Pancreas (tissue), 10 donors: ENCODE measurements around the gene TECRL. TPM values are rescaled to one million over a fixed set of nuclear protein-coding genes. Genes with fewer than 3 reads are reported as not detected.

ENCODE experiments used
- ATAC-seq, 4 donors: fragments of 200-7000 bp; cut with Tn5 transposase; one replicate each; pipeline versions ENCODE4 v1.8.0 to v1.9.1; 2020; ENCODE audit warnings: mild to moderate bottlenecking in 4 of 4, moderate library complexity in 4 of 4
- DNase-seq, 6 donors: peaks; one replicate each; pipeline ENCODE4 v3.0.0-alpha.2; 2020
- FAIRE-seq: peaks from 2 replicates; lab custom pipeline; 2012; peaks lifted over from hg19 to GRCh38; lab: Jason Lieb, UNC
- H3K27ac ChIP-seq, 4 donors: fragments of 200-600 bp; sonication (generic); 1 replicate in 3 of 4; 2 replicates in 1 of 4; pipeline versions ENCODE4 v1.5.0 to v1.8.0; 2020
- H3K27me3 ChIP-seq, 4 donors: fragments of 200-600 bp; one replicate each; pipeline ENCODE4 v1.8.0; 2021
- H3K36me3 ChIP-seq, 3 donors: fragments of 200-600 bp; sonication (generic) in 1 of 3; one replicate each; pipeline versions ENCODE4 v1.5.0 to v1.8.0; 2020 to 2021
- H3K4me1 ChIP-seq, 3 donors: fragments of 200-600 bp; one replicate each; pipeline ENCODE4 v1.8.0; 2021
- H3K4me3 ChIP-seq, 4 donors: fragments of 200-600 bp; sonication (generic) in 2 of 4; one replicate each; pipeline versions ENCODE4 v1.5.0 to v1.8.0; 2020 to 2021
- H3K9me3 ChIP-seq, 4 donors: fragments of 200-600 bp; one replicate each; pipeline ENCODE4 v1.8.0; 2021
- WGBS, 2 donors: extraction: QIAGEN DNeasy Blood & Tissue Kit; methylation state at CpG; one replicate each; pipeline ENCODE4 v1.1.7; 2013; 5-methylcytosine and 5-hydroxymethylcytosine counted together
- intact Hi-C, 3 donors: fragments of 100-400 bp; cut with DNase I; formaldehyde crosslinking; loops; one replicate each; pipeline versions ENCODE4 v1.11.1 to v1.14.2; 2022
- polyA plus RNA-seq, 2 donors: library from polyadenylated mRNA; stranded (reverse); fragments of 200-250 nt; gene quantifications; one replicate each; pipeline ENCODE4 v1.2.3, GENCODE V29; 2013
- total RNA-seq, 6 donors: library from RNA; stranded (reverse); fragmentation: NEBNext Ultra II Directional in 4 of 6; extraction: Animal tissue kit (Norgen Biotek cat#: 25700) in 4 of 6; gene quantifications; one replicate each; pipeline versions ENCODE4 v1.2.1 to v1.2.4, GENCODE V29; 2021 to 2023
- TF ChIP-seq, protein P1 (sequence below), 4 donors: fragments of 200-600 bp; sonication (generic) in 3 of 4; IDR thresholded peaks; one replicate each; pipeline versions ENCODE4 v1.5.0 to v1.8.0; 2021; ENCODE audit warnings: antibody characterized with exemption in 4 of 4
- donor health status: healthy with polysubstance abuse.
- donor health status: DM: no; HTN: no; CAD: no; lungs with moderate emphysema.
- donor health status: DM: no; HTN: no; CAD: no.
- donor health status: control.
- donor health status: control.
- donor health status: Bipolar disorder and iron deficiency.
- donor health status: DM: yes; HTN: yes; CAD: no.
- donor health status: DM: no; HTN: no; CAD: no.
- donor health status: DM: no; HTN: no; CAD: no.
- donor health status: DM: yes; HTN: yes; CAD: no.

Gene TECRL
- total and polyA plus RNA-seq, 8 donors: 0.02 to 0.39 (median 0.04) TPM; not detected in 5

GRCh38 chr4:64306255-64306565, 103.0 kb downstream of the TECRL start:
- Histone ChIP-seq H3K4me1 (no peaks in the 10 kb centered on the region), H3K27me3 (no peaks in the 10 kb centered on the region), H3K36me3 (no peaks in the 10 kb centered on the region), H3K27ac (no peak overlapping the region), H3K4me3 (no peak overlapping the region), H3K9me3 (no peaks in the 10 kb centered on the region)
- intact Hi-C loops: no loop called here
- FAIRE-seq (no peak), DNase-seq (no peak), ATAC-seq (no peak)
- TF ChIP-seq, protein P1, sequence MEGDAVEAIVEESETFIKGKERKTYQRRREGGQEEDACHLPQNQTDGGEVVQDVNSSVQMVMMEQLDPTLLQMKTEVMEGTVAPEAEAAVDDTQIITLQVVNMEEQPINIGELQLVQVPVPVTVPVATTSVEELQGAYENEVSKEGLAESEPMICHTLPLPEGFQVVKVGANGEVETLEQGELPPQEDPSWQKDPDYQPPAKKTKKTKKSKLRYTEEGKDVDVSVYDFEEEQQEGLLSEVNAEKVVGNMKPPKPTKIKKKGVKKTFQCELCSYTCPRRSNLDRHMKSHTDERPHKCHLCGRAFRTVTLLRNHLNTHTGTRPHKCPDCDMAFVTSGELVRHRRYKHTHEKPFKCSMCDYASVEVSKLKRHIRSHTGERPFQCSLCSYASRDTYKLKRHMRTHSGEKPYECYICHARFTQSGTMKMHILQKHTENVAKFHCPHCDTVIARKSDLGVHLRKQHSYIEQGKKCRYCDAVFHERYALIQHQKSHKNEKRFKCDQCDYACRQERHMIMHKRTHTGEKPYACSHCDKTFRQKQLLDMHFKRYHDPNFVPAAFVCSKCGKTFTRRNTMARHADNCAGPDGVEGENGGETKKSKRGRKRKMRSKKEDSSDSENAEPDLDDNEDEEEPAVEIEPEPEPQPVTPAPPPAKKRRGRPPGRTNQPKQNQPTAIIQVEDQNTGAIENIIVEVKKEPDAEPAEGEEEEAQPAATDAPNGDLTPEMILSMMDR (IDR thresholded peaks at IDR 0.05): no peak
- 67 to 76% methylated on average over 4 of the region's 4 CpGs for WGBS, 2 donors

DNA sequence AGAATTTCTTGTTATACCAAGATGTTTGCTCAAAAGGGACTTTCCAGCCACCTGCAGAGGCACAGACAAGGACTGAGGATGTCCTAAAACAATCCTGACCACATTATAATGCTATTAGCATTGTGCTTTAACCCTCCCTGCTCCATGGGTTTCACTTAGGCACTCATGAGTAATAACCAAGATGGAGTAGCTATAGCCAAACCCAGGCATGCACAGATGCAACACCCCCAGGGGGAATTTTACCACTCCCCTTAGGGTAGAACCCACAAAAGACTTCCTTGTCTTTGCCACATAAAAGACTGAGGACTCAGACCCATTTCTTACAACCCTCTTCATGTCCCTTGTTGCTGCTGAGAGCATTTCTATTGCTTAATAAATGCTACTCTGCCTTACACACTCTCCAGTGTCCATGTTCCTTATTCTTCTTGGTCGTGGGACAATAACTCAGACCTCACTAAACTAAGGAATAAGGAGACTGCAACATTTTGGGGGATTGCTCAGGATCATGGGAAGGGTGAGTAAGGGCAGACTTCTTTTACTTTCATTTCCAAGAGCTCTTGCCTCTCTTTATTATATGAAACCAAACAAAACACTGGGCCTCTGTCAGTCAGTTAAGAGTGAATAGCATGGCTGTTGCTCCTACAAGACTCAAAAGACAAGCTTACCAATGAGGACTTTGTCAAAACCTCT, 103.5 kb downstream of the TECRL start:
- TF ChIP-seq, protein P1 (IDR thresholded peaks at IDR 0.05): no peak
- WGBS, 2 donors: 20 to 33% methylated on average over 1 of the region's 1 CpG
- intact Hi-C loops: no loop called here
- no peak for DNase-seq
- no peak for FAIRE-seq
- Histone ChIP-seq H3K27ac (no peak overlapping the region), H3K9me3 (no peaks in the 10 kb centered on the region), H3K4me1 (no peaks in the 10 kb centered on the region), H3K4me3 (no peak overlapping the region), H3K27me3 (no peaks in the 10 kb centered on the region), H3K36me3 (no peaks in the 10 kb centered on the region)
- no peak for ATAC-seq

DNA sequence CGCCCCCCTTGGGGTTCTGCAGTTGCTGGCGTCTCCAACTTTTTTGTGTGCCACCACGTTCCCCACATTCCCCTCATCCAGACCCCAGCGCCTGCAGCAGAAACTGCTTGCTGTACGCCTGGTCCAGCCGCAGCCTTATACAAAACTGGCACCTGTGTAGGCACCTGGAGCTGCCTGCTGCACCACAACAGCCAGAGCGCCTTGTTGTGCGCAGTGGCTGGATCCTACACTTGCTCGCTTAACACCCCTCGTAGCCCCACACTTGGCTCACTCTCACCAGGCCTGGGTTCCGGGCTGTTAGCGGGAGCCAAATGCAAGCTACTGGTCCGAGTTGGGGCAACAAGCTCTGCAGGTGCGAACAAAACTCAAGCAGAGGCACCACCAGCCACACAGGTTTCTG, 136.8 kb downstream of the TECRL start:
- intact Hi-C loops: no loop called here
- H3K27me3 ChIP-seq: no peaks in the 10 kb centered on the region
- no peak overlapping the region for H3K4me3 ChIP-seq
- no peak for ATAC-seq
- H3K36me3 ChIP-seq: no peaks in the 10 kb centered on the region
- no peaks in the 10 kb centered on the region for H3K9me3 ChIP-seq
- H3K4me1 ChIP-seq: no peaks in the 10 kb centered on the region
- 81 to 93% methylated on average over 14 of the region's 14 CpGs for WGBS, 2 donors
- TF ChIP-seq, protein P1 (IDR thresholded peaks at IDR 0.05): no peak
- no peak for FAIRE-seq
- peak in 2 of 6 donors; percentile 13 to 17 for DNase-seq
- H3K27ac ChIP-seq: no peak overlapping the region

- TF ChIP-seq, protein P1 (IDR thresholded peaks at IDR 0.05): no peak
- H3K4me3 ChIP-seq: no peak overlapping the region
- no peak for FAIRE-seq
- H3K27ac ChIP-seq: no peak overlapping the region
- H3K9me3 ChIP-seq: no peaks in the 10 kb centered on the region
- H3K36me3 ChIP-seq: no peaks in the 10 kb centered on the region
- no peak for ATAC-seq
- H3K27me3 ChIP-seq: no peaks in the 10 kb centered on the region
- peak in 1 of 6 donors; percentile 15 for DNase-seq
- no peaks in the 10 kb centered on the region for H3K4me1 ChIP-seq
- 66 to 78% methylated on average over 9 of the region's 9 CpGs for WGBS, 2 donors
- intact Hi-C loops: no loop called here
Observed at GRCh38 chr4:64271601-64272081, 137.6 kb downstream of the TECRL start.

- Histone ChIP-seq H3K9me3 (no peaks in the 10 kb centered on the region), H3K36me3 (no peaks in the 10 kb centered on the region), H3K4me1 (no peaks in the 10 kb centered on the region), H3K27me3 (no peaks in the 10 kb centered on the region), H3K27ac (no peak overlapping the region), H3K4me3 (no peak overlapping the region)
- 49 to 52% methylated on average over 2 of the region's 2 CpGs for WGBS, 2 donors
- TF ChIP-seq, protein P1 (IDR thresholded peaks at IDR 0.05): no peak
- FAIRE-seq: no peak
- no peak for DNase-seq
- intact Hi-C loops: no loop called here
- ATAC-seq: no peak
Observed at GRCh38 chr4:64266669-64267068, 142.6 kb downstream of the TECRL start.
